Measurements from ENCODE around the gene ZNF777. TPM values are rescaled to one million over a fixed set of nuclear protein-coding genes. Genes with fewer than 3 reads are reported as not detected.

The ZNF777 gene
- total and polyA plus RNA-seq, 2 of the 4 experiments (the other 2 are of a cell fraction): 3.2 to 6.5 TPM

DNA sequence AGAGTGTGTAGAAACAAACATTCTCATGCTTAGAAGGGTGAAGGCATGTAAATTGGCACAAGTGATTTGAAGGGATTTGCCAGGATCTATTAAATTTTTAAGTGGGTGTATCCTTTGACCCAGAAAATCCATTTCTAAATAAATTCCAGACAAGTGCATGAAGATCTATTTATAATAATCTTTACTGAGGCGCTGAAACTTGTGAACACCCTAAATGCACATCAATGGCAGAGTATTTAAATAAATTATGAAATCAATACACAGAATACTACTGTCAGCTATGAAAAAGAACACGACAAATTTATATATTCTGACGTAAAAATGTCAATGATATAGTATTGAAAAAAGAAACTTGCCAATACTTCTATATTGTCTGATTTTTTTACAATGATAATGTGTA is 17.9 kb downstream of the ZNF777 start:
- Histone ChIP-seq H3K56ac (ENCODE audit: extremely low read depth, insufficient read depth, low read length) (no peak overlapping the region), H2AK5ac (ENCODE audit: low read depth, low read length) (no peak overlapping the region), H3K9ac (ENCODE audit: low read depth, low read length) (no peak overlapping the region), H2BK120ac (ENCODE audit: low read depth, low read length) (no peak overlapping the region), H2BK20ac (ENCODE audit: low read depth, low read length) (no peak overlapping the region), H3K27me3 (ENCODE audit: control insufficient read depth, insufficient read depth, low read length) (no peaks in the 10 kb centered on the region), H2AFZ (replicated peaks; ENCODE audit: low read length, poor library complexity) (no peak overlapping the region), H3K23ac (ENCODE audit: low read depth, low read length) (no peak overlapping the region), H3K4ac (ENCODE audit: low read depth, low read length) (no peak overlapping the region), H4K5ac (ENCODE audit: low read depth, low read length) (no peak overlapping the region), H4K8ac (ENCODE audit: low read depth in 2 of 2, low read length in 2 of 2) (no peak overlapping the region), H3K79me1 (ENCODE audit: low read depth in 1 of 2, low read length in 2 of 2) (peaks cover 0 to 23% of the 10 kb centered on the region in 2 experiments; a peak in 2 of 4 replicates), H3K4me1 (ENCODE audit: control insufficient read depth, insufficient read depth, low read length) (no peaks in the 10 kb centered on the region), H3K9me1 (ENCODE audit: insufficient read depth, low read length) (peaks cover 4% of the 10 kb centered on the region), H3K18ac (ENCODE audit: low read depth, low read length) (no peak overlapping the region), H3K27ac (ENCODE audit: insufficient read depth, low read length) (no peak overlapping the region), H2AK9ac (replicated peaks; ENCODE audit: low read depth, low read length, poor library complexity) (no peak overlapping the region), H2BK15ac (ENCODE audit: low read depth, low read length) (no peak overlapping the region), H3K36me3 (ENCODE audit: control insufficient read depth, insufficient read depth, low read length) (peaks cover 32% of the 10 kb centered on the region), H3K4me3 (ENCODE audit: insufficient read depth, low read depth, low read length) (no peak overlapping the region), H4K20me1 (ENCODE audit: insufficient read depth, low read length) (no peaks in the 10 kb centered on the region), H4K91ac (ENCODE audit: insufficient read depth, low read depth, low read length) (no peak overlapping the region), H3K14ac (replicated peaks; ENCODE audit: low read depth, low read length) (no peak overlapping the region), H3K4me2 (ENCODE audit: low read depth, low read length) (no peak overlapping the region), H2BK5ac (ENCODE audit: low read depth, low read length, poor library complexity, severe bottlenecking) (no peak overlapping the region), H3K9me3 (ENCODE audit: control insufficient read depth, insufficient read depth, low read length) (no peaks in the 10 kb centered on the region)
- in situ Hi-C loops (cut with MboI; ENCODE audit: low sequenced_read_pairs): no loop called here
- WGBS, 2 experiments (ENCODE audit: extremely low coverage in 2 of 2, insufficient read length in 1 of 2): no CpG with 5 or more reads among the region's 3 CpGs
- intact Hi-C loops (cut with micrococcal nuclease): no loop called here
- POLR2A ChIA-PET (ENCODE audit: unreplicated experiment): no interaction called here
- TF ChIP-seq RAD21 (IDR thresholded peaks at IDR 0.05; ENCODE audit: low read length): no peak
- TF ChIP-seq CTCF (conservative IDR thresholded peaks at IDR 0.05; ENCODE audit: low read depth, low read length): no peak
- no peak for TF ChIP-seq FOS (IDR thresholded peaks at IDR 0.05; ENCODE audit: low read depth, low read length)
- no peak for TF ChIP-seq MXI1 (IDR thresholded peaks at IDR 0.05; ENCODE audit: borderline replicate concordance, low read depth, low read length)
- TF ChIP-seq POLR2A (IDR thresholded peaks at IDR 0.05; ENCODE audit: low read depth, low read length): no peak
- TF ChIP-seq, protein P1, sequence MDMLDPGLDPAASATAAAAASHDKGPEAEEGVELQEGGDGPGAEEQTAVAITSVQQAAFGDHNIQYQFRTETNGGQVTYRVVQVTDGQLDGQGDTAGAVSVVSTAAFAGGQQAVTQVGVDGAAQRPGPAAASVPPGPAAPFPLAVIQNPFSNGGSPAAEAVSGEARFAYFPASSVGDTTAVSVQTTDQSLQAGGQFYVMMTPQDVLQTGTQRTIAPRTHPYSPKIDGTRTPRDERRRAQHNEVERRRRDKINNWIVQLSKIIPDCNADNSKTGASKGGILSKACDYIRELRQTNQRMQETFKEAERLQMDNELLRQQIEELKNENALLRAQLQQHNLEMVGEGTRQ (IDR thresholded peaks at IDR 0.05; ENCODE audit: low read depth, low read length): no peak
- TF ChIP-seq RFX5 (IDR thresholded peaks at IDR 0.05; ENCODE audit: low read depth, low read length): no peak
- TF ChIP-seq, protein P2, sequence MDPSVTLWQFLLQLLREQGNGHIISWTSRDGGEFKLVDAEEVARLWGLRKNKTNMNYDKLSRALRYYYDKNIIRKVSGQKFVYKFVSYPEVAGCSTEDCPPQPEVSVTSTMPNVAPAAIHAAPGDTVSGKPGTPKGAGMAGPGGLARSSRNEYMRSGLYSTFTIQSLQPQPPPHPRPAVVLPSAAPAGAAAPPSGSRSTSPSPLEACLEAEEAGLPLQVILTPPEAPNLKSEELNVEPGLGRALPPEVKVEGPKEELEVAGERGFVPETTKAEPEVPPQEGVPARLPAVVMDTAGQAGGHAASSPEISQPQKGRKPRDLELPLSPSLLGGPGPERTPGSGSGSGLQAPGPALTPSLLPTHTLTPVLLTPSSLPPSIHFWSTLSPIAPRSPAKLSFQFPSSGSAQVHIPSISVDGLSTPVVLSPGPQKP (IDR thresholded peaks at IDR 0.05; ENCODE audit: borderline replicate concordance, low read depth, low read length): no peak
- TF ChIP-seq NFE2L2 (IDR thresholded peaks at IDR 0.05; ENCODE audit: low read depth, low read length): no peak
- TF ChIP-seq SMC3 (IDR thresholded peaks at IDR 0.05; ENCODE audit: low read depth, low read length): no peak
- no peak for TF ChIP-seq MAZ (IDR thresholded peaks at IDR 0.05; ENCODE audit: borderline replicate concordance, low read depth, low read length)
- TF ChIP-seq CEBPB (IDR thresholded peaks at IDR 0.05; ENCODE audit: low read depth, low read length): no peak
- no peak for TF ChIP-seq BHLHE40 (IDR thresholded peaks at IDR 0.05; ENCODE audit: low read depth, low read length)
- no peak for TF ChIP-seq MAFK (IDR thresholded peaks at IDR 0.05; ENCODE audit: low read depth, low read length)
- dilution Hi-C loops (cut with HindIII; ENCODE audit: low sequenced_read_pairs, unreplicated experiment): no loop called here
- DNase-seq (no peak), ATAC-seq (ENCODE audit: low read depth) (no peak)
- BruUV-seq (replicated peaks): no TSS peak
- CTCF ChIA-PET: no interaction called here

Data from IMR-90 (cell line).